ENCODE data around the gene MDM4.

MDM4 gene

DNA sequence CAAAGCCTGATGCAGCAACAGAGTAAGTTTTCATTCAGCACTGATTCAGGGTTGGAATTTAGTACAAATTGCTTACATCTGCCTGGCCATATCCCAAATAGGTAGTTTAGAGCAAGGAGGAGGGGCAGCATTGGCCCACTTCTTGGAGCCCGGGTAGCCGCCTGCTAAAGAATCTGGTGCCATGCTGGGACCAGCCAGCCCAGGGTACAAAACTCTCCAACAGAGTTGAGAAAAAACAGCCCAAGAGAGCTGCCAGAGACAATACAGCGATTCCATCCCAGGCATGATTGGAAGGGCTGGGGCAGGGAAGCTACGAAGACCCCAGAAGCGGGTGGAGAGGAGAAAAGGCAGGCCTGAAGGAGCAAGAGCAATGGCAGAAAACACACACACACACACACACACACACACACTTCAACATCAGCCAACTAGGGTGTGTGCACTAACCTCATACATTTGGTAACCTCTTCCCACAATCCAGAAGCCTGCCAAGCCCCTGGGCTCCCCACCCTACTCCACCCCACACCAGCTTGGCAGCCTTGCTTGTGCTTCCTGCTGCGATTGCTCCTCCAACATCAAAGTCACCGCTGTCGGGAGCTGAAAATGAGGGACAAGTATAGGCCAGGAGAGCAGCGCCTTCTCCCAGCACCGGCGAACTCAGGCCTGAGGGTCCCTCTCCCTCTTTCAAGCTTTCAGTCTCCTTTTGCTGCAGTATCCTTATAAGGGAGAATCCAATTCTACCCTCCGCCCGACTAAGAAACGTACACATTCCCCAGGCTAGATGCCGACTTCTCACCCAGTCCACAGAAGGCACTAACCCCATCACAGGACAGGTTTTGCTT lies 22.8 kb upstream of the MDM4 start:
- DNase-seq (ENCODE audit: low read depth) = no peak

DNA sequence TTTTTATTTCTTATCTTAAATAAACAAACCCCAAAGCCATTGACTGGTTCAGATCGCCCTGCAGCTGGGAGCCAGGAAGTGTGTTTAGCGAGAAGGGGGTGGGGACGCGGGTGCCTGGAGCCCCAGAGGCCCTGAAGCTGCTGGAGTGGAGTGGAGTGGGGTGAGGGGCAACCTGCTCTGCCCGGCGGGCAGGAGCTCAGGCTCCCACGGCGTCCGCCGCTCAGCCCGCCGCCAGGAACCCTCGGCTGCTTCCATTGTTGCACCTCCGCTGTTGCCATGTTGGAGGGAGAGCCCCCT lies 22.3 kb upstream of the MDM4 start:
- peak; percentile 18 for DNase-seq (ENCODE audit: low read depth)

DNA sequence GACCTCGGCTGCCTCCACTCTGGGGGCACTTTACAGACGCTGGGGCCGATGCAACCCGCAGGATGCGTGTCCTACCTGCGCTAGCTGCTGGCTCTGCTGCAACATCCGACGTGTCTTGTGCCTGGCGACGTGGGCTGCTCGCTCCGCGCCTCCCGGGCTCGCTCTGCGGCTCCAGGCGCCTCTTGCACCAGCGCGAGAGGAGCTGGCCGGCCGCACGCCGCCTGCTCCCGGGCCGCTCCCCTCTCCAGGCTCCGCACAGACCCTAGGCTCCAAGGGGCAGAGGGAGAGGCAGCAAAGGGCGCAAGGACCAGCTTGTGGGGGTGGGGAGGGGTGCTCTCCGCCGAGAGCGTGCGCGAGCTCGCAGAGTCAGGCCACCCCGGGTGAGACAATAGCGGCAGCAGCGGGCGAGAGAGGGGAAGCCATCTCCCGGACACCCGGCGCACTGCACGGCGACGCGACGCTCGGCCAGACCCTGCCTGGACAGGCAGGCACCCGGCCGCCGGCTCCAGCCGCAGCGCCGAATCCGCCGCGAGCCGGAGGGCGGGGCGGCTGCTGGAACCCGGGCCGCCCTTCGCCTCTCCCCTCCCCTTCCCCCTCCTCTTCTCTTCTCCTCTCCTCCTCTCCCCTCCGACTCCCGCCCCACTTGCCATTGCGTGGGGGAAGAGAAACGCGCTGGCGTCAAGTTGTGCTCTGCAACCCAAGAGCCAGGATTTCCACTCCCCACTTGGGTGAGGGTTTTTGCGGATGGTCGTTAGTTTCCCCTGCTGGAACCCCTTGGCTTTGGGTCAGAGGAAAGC lies 21.7 kb upstream of the MDM4 start, which contains the start of gene PIK3C2B:
PIK3C2B (minus strand) TSS at position 525 of the 797 bp plus-strand sequence. CDS start 25,003 bp downstream, outside the sequence.
- DNase-seq (ENCODE audit: low read depth) = peak; percentile 46

DNA sequence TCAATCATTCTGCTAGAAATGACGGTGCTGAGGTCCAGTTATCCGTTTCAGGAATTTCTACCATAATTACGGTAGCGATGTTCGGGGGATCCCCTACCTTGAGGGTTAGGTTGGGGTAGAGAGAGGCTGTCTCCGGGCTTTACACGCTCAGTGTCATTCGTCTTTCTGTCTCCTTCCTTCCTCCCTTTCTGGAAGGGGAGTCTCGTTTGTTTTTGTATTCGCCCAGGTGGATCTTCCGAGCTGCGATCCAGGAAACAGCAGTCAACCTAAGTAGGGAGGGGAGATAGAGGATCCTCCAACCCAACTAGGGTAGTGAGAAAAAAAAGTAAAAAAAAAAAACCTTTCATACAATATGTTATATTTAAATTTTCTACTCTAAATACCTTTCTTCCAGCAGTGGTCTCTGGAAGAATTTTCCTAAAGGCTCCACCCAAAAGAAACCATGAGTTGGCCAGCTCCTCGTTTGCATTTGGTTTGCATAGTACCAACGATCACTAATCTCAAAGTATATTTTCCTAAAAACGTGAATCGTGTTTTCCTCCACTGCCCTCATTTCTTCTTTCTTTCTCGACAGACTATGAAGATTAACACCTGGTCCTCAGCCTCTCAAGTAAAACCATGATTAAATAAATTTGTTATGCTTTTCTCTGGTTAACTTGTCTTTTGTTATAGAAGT lies 21.0 kb upstream of the MDM4 start:
- no peak for DNase-seq (ENCODE audit: low read depth)

DNA sequence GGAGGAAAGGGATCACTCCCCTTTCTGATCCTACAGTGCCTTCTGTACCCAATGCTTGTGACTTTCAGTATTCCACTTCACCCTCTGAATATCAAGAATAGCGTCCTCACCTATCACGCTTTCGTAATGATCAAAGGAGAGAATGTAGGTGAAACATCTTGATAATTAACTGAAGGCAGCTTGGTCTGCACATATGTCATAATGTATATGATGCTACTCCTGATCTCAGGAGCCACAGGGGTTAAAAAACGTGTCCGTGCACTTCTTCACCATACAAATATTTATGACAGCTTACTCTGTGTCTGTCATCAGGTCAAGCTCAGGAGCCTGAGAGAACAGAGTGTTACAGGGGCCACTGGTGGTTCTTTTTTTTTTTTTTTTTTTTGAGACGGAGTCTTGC lies 20.4 kb upstream of the MDM4 start:
- DNase-seq (ENCODE audit: low read depth) = no peak

DNA sequence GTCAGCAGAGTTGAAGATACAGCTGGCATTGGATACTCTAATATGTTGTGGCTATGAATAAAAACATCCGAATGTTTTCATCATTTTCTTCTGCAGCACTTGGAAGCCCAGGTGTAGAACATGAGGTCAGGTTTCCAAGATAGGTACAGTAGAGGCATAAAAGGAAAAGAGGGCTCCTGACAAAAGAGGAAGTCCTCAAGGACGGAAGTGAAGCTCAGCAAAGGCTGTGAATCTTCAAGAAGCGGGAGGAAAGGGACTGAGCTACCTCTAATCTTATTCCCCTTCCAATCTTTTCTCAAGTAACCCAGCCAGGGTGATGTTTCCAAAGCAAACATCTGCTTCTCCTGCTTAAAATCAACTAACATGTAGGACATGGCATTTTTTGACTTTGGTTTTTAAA lies 17.2 kb upstream of the MDM4 start:
- DNase-seq (ENCODE audit: low read depth) = no peak

DNA sequence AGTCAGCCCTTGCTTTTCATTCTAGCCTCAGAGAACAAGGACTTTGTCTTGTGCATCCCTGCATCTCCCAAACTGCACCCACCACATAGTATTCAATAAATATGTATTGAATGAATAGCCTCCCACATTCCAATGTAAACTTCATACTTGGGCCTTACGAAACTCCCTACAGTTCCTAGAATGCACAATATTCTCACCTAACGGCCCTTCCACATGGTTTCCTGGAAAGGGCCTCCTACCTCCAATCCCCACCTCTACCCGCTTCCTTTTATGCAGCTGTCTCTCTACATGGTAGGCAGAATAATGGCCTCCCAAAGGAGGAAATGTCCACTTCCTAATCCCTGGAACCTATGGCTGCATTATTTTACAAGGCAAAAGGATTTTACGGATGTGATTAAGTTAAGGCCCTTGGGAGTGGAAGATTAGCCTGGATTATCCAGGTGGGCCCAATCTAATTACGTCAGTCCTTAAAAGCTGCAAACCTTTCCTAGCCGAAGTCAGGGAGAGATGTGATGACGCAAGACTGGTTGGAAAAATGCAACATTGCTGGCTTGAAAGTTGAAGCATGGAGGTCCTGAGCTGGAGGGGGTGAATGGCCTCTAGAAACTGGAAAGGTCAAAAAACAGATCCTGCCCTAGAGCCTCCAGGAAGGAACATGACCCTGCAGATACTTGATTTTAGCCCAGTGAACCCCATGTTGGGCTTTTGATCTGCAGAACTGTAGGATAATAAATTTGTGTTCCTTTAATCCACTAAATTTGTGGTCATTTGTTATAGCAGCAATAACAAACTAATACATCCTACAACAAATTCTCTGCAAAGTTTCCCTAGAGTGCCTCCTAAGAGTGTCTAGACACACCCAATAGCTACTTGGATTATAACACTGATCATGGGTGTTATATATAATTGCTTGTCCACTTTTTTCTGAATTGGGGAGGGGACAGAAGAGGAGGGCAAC lies 16.4 kb upstream of the MDM4 start:
- DNase-seq (ENCODE audit: low read depth) = no peak

DNA sequence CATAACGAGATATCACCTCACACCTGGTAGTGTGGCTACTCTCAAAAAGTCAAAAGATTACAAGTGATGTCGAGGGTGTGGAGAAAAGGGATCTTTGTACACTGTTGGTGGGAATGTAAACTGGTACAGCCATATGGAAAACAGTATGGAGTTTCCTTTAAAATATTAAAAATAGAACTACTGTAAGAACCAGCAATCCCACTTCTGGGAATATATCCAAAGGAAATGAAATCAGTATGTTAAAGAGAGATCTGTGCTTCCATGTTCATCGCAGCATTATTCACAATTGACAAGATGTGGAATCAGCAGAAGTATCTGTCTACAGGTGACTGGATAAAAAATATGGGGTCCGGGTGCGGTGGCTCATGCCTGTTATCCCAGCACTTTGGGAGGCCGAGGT lies 14.0 kb upstream of the MDM4 start:
- no peak for DNase-seq (ENCODE audit: low read depth)

DNA sequence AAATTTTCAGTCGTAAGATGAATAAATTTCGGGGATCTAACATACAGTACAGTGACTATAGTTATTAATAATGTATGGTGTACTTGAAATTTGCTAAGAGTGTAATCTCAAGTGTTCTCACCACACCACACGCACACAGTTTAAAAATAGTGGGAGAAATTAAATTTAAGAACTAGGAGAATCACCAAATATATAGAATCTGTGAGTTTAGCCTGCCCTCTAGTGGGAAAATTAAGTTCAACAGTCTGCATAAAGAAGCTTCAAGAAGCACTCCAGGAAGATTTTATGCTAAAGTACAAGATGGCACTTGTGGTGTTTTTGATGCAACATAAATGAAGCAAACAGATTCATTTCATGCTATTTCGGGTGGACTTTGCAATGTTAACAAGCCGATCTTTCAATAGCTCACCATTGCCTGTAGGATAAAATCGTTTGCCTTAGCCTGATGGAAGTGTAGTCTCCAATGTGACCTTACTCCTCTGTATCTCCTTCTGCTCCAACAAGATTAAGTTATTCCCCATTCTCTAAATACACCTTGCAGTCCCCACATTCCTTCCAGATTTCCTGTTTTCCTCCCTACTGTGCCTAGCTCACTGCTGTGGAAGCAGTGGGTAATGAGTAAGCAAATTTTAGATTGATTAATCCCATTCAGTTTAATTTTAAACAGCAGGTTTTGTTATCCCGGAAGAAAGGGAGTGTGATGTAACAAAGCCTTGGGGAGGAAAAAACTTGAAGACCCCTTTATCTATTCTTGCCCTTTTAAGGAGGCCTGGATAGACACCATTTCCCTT lies 12.9 kb upstream of the MDM4 start:
- DNase-seq (ENCODE audit: low read depth) = no peak

DNA sequence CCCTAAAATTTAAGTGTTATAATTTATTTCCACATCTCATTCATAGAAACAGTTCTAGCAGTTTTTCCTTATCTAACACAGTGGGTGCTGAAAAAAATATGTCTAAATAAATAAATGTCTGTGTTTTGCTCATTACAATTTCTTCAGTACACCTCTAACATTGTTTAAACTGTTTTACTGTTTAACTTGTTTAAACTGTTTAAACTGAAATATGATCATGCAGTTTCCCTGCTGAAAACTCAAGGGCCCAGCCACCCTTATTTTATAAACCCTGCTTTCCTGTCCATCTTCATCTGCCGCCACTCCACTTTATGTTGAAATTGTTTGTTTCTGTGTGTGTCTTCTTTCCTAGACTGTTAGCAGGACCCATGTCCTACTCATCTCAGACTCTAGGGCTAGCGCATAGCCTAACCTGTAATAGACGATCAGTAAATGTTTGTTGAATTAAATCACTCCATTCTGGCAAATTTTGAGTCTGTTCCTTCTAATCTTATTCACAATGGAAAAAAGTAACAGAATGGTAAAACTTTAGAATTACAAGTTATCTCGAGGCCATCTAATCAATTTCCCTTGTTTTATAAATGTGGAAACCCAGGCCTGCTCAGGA lies 12.2 kb upstream of the MDM4 start:
- no peak for DNase-seq (ENCODE audit: low read depth)

DNA sequence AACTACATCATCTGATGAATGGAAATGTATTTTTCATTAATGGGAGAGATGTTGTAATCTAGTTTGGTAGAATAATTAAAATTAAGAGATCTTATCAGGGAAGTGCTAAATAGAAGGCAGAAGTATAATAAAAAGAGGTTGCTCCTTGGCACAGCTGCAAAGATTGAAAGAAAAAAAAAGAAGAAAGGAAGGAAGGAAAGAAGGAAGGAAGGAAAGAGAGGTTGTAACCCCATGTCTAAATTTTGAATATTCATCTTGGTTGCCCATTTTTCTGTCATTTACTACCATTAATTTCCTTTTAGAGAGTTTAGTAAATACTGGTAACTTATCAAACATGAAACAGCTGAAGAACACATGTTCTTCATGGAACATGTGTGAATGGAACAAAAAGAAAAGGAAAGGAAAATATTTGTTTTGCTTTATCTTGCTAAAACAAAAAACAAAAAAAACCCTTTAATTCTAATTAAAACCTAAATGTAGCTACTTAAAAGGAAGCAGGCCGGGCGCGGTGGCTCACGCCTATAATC lies 10.5 kb upstream of the MDM4 start:
- no peak for DNase-seq (ENCODE audit: low read depth)

DNA sequence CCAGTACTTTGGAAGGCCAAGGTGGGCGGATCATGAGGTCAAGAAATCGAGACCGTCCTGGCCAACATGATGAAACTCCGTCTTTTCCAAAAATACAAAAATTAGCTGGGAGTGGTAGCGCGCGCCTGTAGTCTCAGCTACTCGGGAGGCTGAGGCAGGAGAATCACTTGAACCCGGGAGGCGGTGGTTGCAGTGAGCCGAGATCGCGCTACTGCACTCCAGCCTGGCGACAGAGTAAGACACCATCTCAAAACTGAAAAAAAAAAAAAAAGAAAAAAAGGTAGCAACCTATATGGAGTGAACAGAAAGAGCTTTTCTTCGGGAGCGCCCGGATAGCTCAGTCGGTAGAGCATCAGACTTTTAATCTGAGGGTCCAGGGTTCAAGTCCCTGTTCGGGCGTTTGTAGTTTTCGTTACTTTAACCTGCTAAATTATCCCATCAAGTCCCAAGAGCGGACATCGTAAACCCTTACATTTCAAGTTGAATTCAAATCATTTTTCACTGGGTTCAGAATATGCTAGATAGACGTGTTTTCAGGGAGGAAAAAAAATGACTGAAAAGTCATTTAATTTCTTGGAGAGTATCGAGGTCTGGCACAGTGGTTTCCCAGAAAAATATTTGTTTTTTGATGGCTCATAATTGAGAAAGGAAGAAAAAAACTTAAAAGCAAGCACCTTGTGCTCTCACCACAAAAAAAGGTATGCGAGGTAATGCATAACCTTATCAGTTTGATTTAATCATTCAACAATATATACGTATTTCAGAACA lies 9.8 kb upstream of the MDM4 start:
- peak; percentile 88 for DNase-seq (ENCODE audit: low read depth)

DNA sequence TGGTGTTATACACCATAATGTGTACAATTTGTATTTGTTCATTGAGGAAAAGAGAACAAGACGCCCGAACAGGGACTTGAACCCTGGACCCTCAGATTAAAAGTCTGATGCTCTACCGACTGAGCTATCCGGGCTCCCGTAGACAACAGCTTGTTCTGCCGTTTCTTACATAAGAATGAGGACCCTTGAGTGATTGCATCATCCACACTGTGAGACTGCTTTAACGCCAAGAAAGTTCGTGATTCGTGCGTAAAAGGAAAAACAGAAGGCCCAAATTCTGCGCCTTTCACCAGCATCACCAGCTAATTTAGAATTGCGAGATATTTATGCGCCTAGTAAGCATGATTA lies 9.3 kb upstream of the MDM4 start:
- DNase-seq (ENCODE audit: low read depth) = peak; percentile 88

DNA sequence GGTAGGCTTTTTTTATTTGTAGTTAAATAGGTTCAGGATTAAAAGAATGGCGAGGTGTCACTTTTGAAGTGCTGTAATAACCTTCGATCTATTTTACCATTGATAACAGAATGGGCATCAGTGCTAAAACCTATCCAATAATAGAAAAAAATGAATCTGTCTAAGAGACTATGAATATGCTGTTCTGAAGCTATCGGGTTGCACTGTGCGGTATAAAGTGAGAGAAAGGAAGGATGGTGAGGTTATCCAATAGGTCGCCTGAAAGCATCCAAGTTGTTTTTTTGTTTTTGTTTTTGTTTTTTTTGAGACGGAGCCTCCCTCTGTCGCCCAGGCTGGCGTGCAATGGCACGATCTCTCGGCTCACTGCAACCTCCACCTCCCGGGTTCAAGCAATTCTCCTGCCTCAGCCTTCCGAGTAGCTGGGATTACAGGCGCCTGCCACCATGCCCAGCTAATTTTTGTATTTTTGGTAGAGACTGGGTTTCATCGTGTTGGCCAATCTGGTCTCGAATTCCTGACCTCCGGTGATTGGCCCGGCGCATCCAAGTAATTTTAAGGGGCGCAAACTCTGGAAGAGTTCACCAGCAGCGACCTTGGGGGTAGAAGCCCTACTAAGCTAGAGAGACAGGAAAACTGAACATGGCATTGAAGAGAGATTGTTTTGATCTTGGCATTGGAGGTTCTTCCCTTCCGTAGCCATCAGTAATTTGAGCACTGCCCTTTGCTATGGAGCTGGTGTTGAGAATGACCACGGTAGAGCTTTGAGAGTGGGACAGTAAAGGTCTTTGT lies 8.7 kb upstream of the MDM4 start:
- DNase-seq (ENCODE audit: low read depth) = no peak

DNA sequence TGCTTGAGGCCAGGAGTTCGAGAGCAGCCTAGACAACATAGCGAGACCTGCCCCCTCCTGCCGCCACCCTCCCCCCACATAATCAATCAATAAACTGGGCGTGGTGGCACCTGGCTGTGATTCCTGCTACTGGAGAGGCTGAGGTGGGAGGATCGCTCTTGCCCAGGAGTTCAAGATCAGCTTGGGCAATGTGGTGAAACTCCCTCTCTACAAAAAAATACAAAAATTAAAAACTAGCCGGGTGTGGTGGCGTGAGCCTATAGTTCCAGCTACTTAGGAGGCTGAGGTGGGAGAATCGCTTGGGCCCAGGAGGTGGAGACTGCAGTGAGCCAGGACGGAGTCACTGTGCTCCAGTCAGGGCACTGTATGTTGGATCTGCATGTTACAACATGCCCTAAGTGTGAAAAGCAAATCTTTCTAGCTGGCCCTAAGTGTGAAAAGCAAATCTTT lies 7.0 kb upstream of the MDM4 start:
- DNase-seq (ENCODE audit: low read depth) = no peak

DNA sequence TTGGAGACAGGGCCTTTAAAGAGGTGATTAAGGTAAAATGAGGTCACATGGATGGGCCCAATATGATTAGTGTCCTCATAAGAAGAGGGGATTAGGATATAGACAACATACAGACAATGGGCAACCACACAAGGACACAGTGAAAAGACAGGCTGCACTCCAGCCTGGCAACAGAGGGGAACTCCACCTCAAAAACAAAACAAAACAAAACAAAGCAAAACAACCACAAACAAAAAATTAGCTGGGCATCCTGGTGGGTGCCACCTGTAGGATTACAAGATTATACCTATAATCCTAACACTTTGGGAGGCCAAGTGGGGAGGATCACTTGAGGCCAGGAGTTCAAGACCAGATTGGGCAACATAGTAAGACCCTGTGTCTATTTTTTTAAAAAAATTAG lies 4.8 kb upstream of the MDM4 start:
- DNase-seq (ENCODE audit: low read depth) = no peak

DNA sequence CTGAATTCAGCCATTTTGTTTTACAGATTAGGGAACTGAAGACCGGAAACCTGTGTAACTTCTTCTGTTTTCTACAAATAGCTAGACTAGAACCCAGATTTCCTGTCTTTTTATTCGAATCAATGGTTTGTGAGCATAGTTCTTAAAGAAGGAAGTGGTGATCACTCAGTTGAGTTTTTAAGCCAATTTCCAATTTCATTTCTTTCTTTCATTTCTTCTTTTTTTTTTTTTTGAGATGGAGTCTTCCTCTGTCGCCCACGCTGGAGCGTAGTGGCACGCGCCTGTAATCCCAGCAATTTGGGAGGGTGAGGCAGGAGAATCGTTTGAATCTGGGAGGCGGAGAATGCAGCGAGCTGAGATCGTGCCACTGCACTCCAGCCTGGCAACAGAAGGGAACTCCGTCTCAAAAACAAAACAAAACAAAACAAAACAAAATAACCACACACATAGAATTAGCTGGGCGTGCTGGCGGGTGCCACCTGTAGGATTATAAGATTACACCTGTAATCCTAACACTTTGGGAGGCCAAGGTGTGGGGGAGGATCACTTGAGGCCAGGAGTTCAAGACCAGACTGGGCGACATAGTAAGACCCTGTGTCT lies 3.0 kb upstream of the MDM4 start:
- no peak for DNase-seq (ENCODE audit: low read depth)

DNA sequence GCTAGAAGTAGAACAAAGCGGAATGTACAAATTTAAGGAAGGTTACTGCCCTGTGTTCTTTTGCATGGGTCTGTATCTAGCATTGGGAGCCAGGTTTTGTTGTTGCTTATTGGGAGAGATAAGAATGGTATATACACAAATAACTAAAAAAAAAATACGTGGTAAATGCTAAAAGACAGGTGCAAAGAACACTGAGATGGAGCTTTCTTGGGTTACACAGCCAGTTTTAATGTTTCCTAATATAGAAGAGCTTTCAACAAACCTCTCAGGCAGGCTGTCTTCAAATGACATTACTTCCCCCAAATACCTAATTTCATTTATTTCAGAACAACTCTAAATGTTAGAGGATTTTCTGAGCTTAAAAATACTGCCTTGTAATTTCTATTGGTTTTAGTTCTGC lies 1.4 kb upstream of the MDM4 start:
- DNase-seq (ENCODE audit: low read depth) = no peak

Measured in HS-5 (cell line).